ENCODE results near the gene CBX7.
"Not testable (repeated sequence)": the region's sequence is repeated elsewhere in the genome, so short reads cannot be mapped to it uniquely, and the experiment has no call there.

Gene CBX7

GRCh38 chr22:39170825-39171622, 18.5 kb upstream of the CBX7 start:
- no peak for TF ChIP-seq EZH2phosphoT487 (IDR thresholded peaks at IDR 0.05; ENCODE audit: low read depth)
- TF ChIP-seq CTCF (IDR thresholded peaks at IDR 0.05; ENCODE audit: low read depth, low read length): peak; percentile 97
- peak overlapping the region; percentile 97 for H3K4me2 ChIP-seq (ENCODE audit: low read length)
- H3K79me2 ChIP-seq (ENCODE audit: low read length): no peaks in the 10 kb centered on the region
- no peaks in the 10 kb centered on the region for H3K36me3 ChIP-seq (replicated peaks; ENCODE audit: low read depth, low read length)
- H3K27me3 ChIP-seq (ENCODE audit: low read depth, low read length): peaks cover 13% of the 10 kb centered on the region
- H3K4me1 ChIP-seq (ENCODE audit: low read length): peaks cover 19% of the 10 kb centered on the region
- peak overlapping the region; percentile 96 for H2AFZ ChIP-seq (ENCODE audit: low read depth, low read length)
- no peaks in the 10 kb centered on the region for H4K20me1 ChIP-seq (ENCODE audit: insufficient read depth, low read length)
- peak overlapping the region; percentile 57 for H3K9ac ChIP-seq (ENCODE audit: low read length)
- no peak overlapping the region; the same call in 1 of the 2 replicates for H3K27ac ChIP-seq (ENCODE audit: low read length)
- H3K9me3 ChIP-seq (ENCODE audit: insufficient read depth, low read length): no peaks in the 10 kb centered on the region
- peak overlapping the region; percentile 77 for H3K4me3 ChIP-seq (ENCODE audit: low read length)

- TF ChIP-seq EZH2phosphoT487 (IDR thresholded peaks at IDR 0.05; ENCODE audit: low read depth) (no peak), CTCF (IDR thresholded peaks at IDR 0.05; ENCODE audit: low read depth, low read length) (no peak)
- Histone ChIP-seq H3K9ac (ENCODE audit: low read length) (no peak overlapping the region), H3K4me1 (ENCODE audit: low read length) (peaks cover 19% of the 10 kb centered on the region), H3K27me3 (ENCODE audit: low read depth, low read length) (peaks cover 13% of the 10 kb centered on the region), H3K79me2 (ENCODE audit: low read length) (no peaks in the 10 kb centered on the region), H4K20me1 (ENCODE audit: insufficient read depth, low read length) (no peaks in the 10 kb centered on the region), H3K4me2 (ENCODE audit: low read length) (no peak overlapping the region), H2AFZ (ENCODE audit: low read depth, low read length) (no peak overlapping the region), H3K9me3 (ENCODE audit: insufficient read depth, low read length) (no peaks in the 10 kb centered on the region), H3K27ac (ENCODE audit: low read length) (no peak overlapping the region), H3K36me3 (replicated peaks; ENCODE audit: low read depth, low read length) (no peaks in the 10 kb centered on the region), H3K4me3 (ENCODE audit: low read length) (no peak overlapping the region)
Observed at GRCh38 chr22:39169797-39170466, 17.5 kb upstream of the CBX7 start.

GRCh38 chr22:39166547-39166946, 14.1 kb upstream of the CBX7 start:
- Histone ChIP-seq H3K4me3 (ENCODE audit: low read length) (no peak overlapping the region), H3K79me2 (ENCODE audit: low read length) (no peaks in the 10 kb centered on the region), H3K36me3 (replicated peaks; ENCODE audit: low read depth, low read length) (no peaks in the 10 kb centered on the region), H3K9ac (ENCODE audit: low read length) (no peak overlapping the region), H3K27ac (ENCODE audit: low read length) (no peak overlapping the region), H3K4me1 (ENCODE audit: low read length) (peaks cover 11% of the 10 kb centered on the region), H4K20me1 (ENCODE audit: insufficient read depth, low read length) (no peaks in the 10 kb centered on the region), H3K4me2 (ENCODE audit: low read length) (no peak overlapping the region), H3K9me3 (ENCODE audit: insufficient read depth, low read length) (no peaks in the 10 kb centered on the region), H3K27me3 (ENCODE audit: low read depth, low read length) (peaks cover 13% of the 10 kb centered on the region), H2AFZ (ENCODE audit: low read depth, low read length) (no peak overlapping the region)
- TF ChIP-seq EZH2phosphoT487 (IDR thresholded peaks at IDR 0.05; ENCODE audit: low read depth): no peak
- TF ChIP-seq CTCF (IDR thresholded peaks at IDR 0.05; ENCODE audit: low read depth, low read length): no peak

- not testable (repeated sequence) for H3K79me2 ChIP-seq (ENCODE audit: low read length); H3K4me2 ChIP-seq (ENCODE audit: low read length); H3K36me3 ChIP-seq (replicated peaks; ENCODE audit: low read depth, low read length); H3K9me3 ChIP-seq (ENCODE audit: insufficient read depth, low read length); H3K4me3 ChIP-seq (ENCODE audit: low read length); H3K27ac ChIP-seq (ENCODE audit: low read length); H3K9ac ChIP-seq (ENCODE audit: low read length); H4K20me1 ChIP-seq (ENCODE audit: insufficient read depth, low read length); H2AFZ ChIP-seq (ENCODE audit: low read depth, low read length)
- Histone ChIP-seq H3K27me3 (ENCODE audit: low read depth, low read length) (peaks cover 25% of the 10 kb centered on the region), H3K4me1 (ENCODE audit: low read length) (peaks cover 12% of the 10 kb centered on the region)
Observed at GRCh38 chr22:39156093-39156492, 3.6 kb upstream of the CBX7 start.

Measured in OCI-LY3 (cell line).